Caco-2 (cell line): ENCODE measurements around the gene PTS. TPM values are rescaled to one million over a fixed set of nuclear protein-coding genes. Genes with fewer than 3 reads are reported as not detected.

Source experiments
- Bru-seq: library from RNA; stranded (reverse); fragments of 400-500 nt; gene quantifications from one replicate; lab custom pipeline; 2021; lab: Mats Ljungman, UMichigan
- BruChase-seq, 2 experiments: library from RNA; stranded (reverse); fragments of 400-500 nt; gene quantifications; one replicate each; lab custom pipeline; 2021; lab: Mats Ljungman, UMichigan
- BruUV-seq: library from RNA; stranded (reverse); fragments of 400-500 nt; replicated peaks from 2 replicates; lab custom pipeline; 2021; lab: Mats Ljungman, UMichigan
- CTCF ChIA-PET: fragments of 300-600 bp; sonication (Branson Sonifier 250); formaldehyde crosslinking; loops from one replicate; lab custom pipeline; 2022; ENCODE audit warnings: antibody characterized with exemption; lab: Charles Lee
- POLR2A ChIA-PET: fragments of 300-600 bp; sonication (Branson Sonifier 250); formaldehyde crosslinking; loops from one replicate; lab custom pipeline; 2022; ENCODE audit warnings: antibody characterized with exemption; lab: Charles Lee
- DNase-seq, 2 experiments: peaks; one replicate each; pipeline versions ENCODE4 v3.0.0 to v3.0.0-alpha.2; 2020 to 2022
- H3K27me3 ChIP-seq: replicated peaks from 2 replicates; pipeline ENCODE4 v1.6.0; 2011; ENCODE audit warnings: low read length; ENCODE audit not compliant: control insufficient read depth, insufficient read depth
- H3K36me3 ChIP-seq: 2 replicates; pipeline ENCODE4 v1.5.1; 2011; ENCODE audit warnings: low read length; ENCODE audit not compliant: control insufficient read depth, insufficient read depth
- H3K4me1 ChIP-seq: fragments of 250-450 bp; sonication (Bioruptor Pico); 2 replicates; pipeline ENCODE4 v1.5.1; 2020; ENCODE audit warnings: mild to moderate bottlenecking
- H3K4me3 ChIP-seq: 2 replicates; pipeline ENCODE4 v1.5.1; 2011; ENCODE audit warnings: low read depth, mild to moderate bottlenecking, control low read depth, low read length
- H3K9me3 ChIP-seq: fragments of 250-450 bp; sonication (Bioruptor Pico); 2 replicates; pipeline ENCODE4 v1.5.1; 2020; ENCODE audit warnings: mild to moderate bottlenecking, moderate library complexity
- H3K27ac Mint-ChIP-seq: one replicate; pipeline ENCODE4 v1.8.0; 2022; ENCODE audit warnings: mixed read lengths; ENCODE audit not compliant: unreplicated experiment
- H3K27me3 Mint-ChIP-seq: one replicate; pipeline ENCODE4 v1.8.0; 2022; ENCODE audit warnings: mixed read lengths; ENCODE audit not compliant: insufficient read depth, unreplicated experiment
- H3K36me3 Mint-ChIP-seq: one replicate; pipeline ENCODE4 v1.8.0; 2022; ENCODE audit warnings: mild to moderate bottlenecking, mixed read lengths; ENCODE audit not compliant: insufficient read depth, unreplicated experiment
- H3K4me1 Mint-ChIP-seq: one replicate; pipeline ENCODE4 v1.8.0; 2022; ENCODE audit warnings: low read depth, mixed read lengths; ENCODE audit not compliant: unreplicated experiment
- H3K4me3 Mint-ChIP-seq: one replicate; pipeline ENCODE4 v1.8.0; 2022; ENCODE audit warnings: mild to moderate bottlenecking, moderate library complexity, mixed read lengths; ENCODE audit not compliant: unreplicated experiment
- H3K9me3 Mint-ChIP-seq: one replicate; pipeline ENCODE4 v1.8.0; 2022; ENCODE audit warnings: mixed read lengths; ENCODE audit not compliant: unreplicated experiment
- intact Hi-C: fragments of 100-400 bp; cut with micrococcal nuclease; formaldehyde crosslinking; loops from one replicate; pipeline ENCODE4 v1.10.0; 2022; ENCODE audit not compliant: unreplicated experiment
- long read RNA-seq: library from polyadenylated mRNA; stranded (forward); transcript quantifications from one replicate; pipeline ENCODE4 v2.0.0, GENCODE V29; 2022
- total RNA-seq: library from RNA; stranded (reverse); gene quantifications from 2 replicates; pipeline ENCODE4 v1.2.3, GENCODE V29; 2022
- TF ChIP-seq, protein P1 (sequence below), 2 experiments: fragments of 200-600 bp in 1 of 2; IDR thresholded peaks; 1 replicate in 1 of 2; 2 replicates in 1 of 2; pipeline versions ENCODE4 v1.5.1 to v1.8.0; 2011 to 2022; ENCODE audit warnings: antibody characterized with exemption in 1 of 2, control low read depth in 1 of 2, inconsistent platforms in 1 of 2, low read depth in 1 of 2, low read length in 1 of 2, mild to moderate bottlenecking in 1 of 2, moderate library complexity in 1 of 2; ENCODE audit not compliant: insufficient read depth in 1 of 2, severe bottlenecking in 1 of 2, unreplicated experiment in 1 of 2

Gene PTS
- 78.0 and 79.5 TPM in 2 replicates for total RNA-seq
- percentile 96 among the genes with signal in this experiment for Bru-seq, nascent RNA
- BruChase-seq, experiment 1, labeled RNA remaining after a 2-hour chase: percentile 94 among the genes with signal in this experiment
- BruChase-seq, experiment 2, labeled RNA remaining after a 6-hour chase: percentile 93 among the genes with signal in this experiment
- long read RNA-seq, transcript PTS-201 (6 exons, 935 nt): major isoform, 68 of 91 reads
- long read RNA-seq, transcript PTS-207 (5 exons, 846 nt): minor isoform, 5 of 91 reads
- long read RNA-seq, partial matches to known transcripts: 7 of 91 reads
- long read RNA-seq, other reads (novel, unspliced or antisense): 8 of 91 reads

DNA sequence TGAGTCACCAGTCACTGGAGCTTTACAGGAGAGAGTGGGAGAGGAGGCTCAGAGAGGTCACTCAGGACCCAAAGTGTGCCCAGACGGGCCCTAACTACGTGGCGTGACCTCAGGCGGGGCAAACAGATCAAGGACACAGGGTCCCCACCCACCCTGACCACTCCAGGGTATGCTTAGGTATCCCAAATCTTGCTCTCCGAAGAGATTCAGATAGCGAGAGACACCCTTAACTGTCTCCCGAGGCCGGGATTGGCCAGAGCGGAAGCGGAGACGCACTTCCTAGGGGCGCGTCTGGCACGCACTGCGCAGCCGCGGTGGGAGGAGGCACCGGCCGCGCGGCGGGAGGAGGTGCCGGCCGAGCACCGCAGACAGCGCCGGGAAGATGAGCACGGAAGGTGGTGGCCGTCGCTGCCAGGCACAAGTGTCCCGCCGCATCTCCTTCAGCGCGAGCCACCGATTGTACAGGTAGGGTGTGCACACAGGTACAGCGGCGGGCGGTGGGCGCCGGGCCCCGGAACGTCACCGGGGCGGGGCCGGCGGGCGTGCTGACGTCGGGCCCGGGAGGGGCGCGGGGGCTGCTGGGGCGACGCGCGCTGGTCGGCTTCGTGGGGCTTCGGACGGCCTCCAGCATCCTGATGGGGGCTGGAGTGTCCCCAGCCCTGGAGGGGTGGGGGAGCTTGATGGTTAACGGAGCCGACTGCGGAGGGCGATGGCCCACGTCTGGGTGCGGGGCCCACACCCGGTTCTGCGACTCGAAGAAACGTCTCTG, at the start of gene PTS:
PTS (plus strand) TSS at position 367 of the 769 bp plus-strand sequence; CDS start at position 383, 16 bp downstream.
- H3K36me3 ChIP-seq: peaks cover 3% of the 10 kb centered on the region; the same call in 1 of the 2 replicates
- CTCF ChIA-PET: interaction anchor here (0.6 to 2.1 kb wide), 2 partner anchors 54 to 1665 kb away, joined by 4 to 15 read pairs; no protein-coding TSS in a partner anchor
- intact Hi-C loops: loop anchor here (1.0 kb wide), 3 partner anchors 15 to 54 kb away; no protein-coding TSS in a partner anchor
- H3K4me1 Mint-ChIP-seq: peaks cover 21% of the 10 kb centered on the region
- peaks cover 28% of the 10 kb centered on the region for H3K4me1 ChIP-seq
- peaks cover 53% of the 10 kb centered on the region for H3K36me3 Mint-ChIP-seq
- no peaks in the 10 kb centered on the region for H3K9me3 ChIP-seq
- H3K9me3 Mint-ChIP-seq: no peaks in the 10 kb centered on the region
- POLR2A ChIA-PET: interaction anchor here (0.6 to 1.0 kb wide), 2 partner anchors 45 to 53 kb away, joined by 4 to 6 read pairs; no protein-coding TSS in a partner anchor
- peak within 1 kb of the TSS; percentile 98 for H3K4me3 Mint-ChIP-seq
- TF ChIP-seq, protein P1, sequence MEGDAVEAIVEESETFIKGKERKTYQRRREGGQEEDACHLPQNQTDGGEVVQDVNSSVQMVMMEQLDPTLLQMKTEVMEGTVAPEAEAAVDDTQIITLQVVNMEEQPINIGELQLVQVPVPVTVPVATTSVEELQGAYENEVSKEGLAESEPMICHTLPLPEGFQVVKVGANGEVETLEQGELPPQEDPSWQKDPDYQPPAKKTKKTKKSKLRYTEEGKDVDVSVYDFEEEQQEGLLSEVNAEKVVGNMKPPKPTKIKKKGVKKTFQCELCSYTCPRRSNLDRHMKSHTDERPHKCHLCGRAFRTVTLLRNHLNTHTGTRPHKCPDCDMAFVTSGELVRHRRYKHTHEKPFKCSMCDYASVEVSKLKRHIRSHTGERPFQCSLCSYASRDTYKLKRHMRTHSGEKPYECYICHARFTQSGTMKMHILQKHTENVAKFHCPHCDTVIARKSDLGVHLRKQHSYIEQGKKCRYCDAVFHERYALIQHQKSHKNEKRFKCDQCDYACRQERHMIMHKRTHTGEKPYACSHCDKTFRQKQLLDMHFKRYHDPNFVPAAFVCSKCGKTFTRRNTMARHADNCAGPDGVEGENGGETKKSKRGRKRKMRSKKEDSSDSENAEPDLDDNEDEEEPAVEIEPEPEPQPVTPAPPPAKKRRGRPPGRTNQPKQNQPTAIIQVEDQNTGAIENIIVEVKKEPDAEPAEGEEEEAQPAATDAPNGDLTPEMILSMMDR (IDR thresholded peaks at IDR 0.05; ENCODE audit: insufficient read depth in 1 of 2, low read depth in 1 of 2, low read length in 1 of 2, severe bottlenecking in 1 of 2, unreplicated experiment in 1 of 2): no peak
- H3K4me3 ChIP-seq: peak within 1 kb of the TSS; percentile 63
- no peaks in the 10 kb centered on the region for H3K27me3 ChIP-seq
- DNase-seq: peak; percentile 91 to 94
- peak within 1 kb of the TSS; percentile 98 for H3K27ac Mint-ChIP-seq
- BruUV-seq: no TSS peak
- H3K27me3 Mint-ChIP-seq: no peaks in the 10 kb centered on the region

DNA sequence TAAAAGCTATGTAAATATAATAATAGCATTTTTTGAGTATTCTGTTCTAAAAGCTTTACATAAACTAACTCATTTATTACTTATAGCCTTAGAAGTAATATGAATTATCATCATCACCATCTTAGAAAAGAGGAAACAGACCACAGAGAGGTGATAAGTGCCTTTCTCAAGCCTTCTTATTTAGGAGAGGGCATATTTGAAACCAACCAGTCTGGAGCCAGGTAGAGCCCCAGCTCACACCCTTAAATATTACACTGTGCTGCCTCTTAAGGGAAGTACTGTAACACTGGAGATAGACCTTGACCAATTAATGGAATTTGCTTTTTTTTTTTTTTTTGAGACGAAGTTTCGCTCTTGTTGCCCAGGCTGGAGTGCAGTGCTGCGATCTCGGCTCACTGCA, 48.6 kb upstream of the PTS start:
- H3K9me3 Mint-ChIP-seq: no peaks in the 10 kb centered on the region
- H3K27ac Mint-ChIP-seq: no peak overlapping the region
- CTCF ChIA-PET: no interaction called here
- no peak overlapping the region for H3K4me3 Mint-ChIP-seq
- TF ChIP-seq, protein P1 (IDR thresholded peaks at IDR 0.05; ENCODE audit: insufficient read depth in 1 of 2, low read depth in 1 of 2, low read length in 1 of 2, severe bottlenecking in 1 of 2, unreplicated experiment in 1 of 2): no peak
- Histone ChIP-seq H3K27me3 (no peaks in the 10 kb centered on the region), H3K4me3 (no peak overlapping the region), H3K36me3 (no peaks in the 10 kb centered on the region), H3K4me1 (peaks cover 14% of the 10 kb centered on the region), H3K9me3 (no peaks in the 10 kb centered on the region)
- no peak for DNase-seq
- POLR2A ChIA-PET: interaction anchor here (0.7 kb wide), 1 partner anchor 12 kb away, joined by 3 read pairs; no protein-coding TSS in a partner anchor
- BruUV-seq: no TSS peak
- peaks cover 6% of the 10 kb centered on the region for H3K36me3 Mint-ChIP-seq
- intact Hi-C loops: no loop called here
- peaks cover 14% of the 10 kb centered on the region for H3K27me3 Mint-ChIP-seq
- peaks cover 21% of the 10 kb centered on the region for H3K4me1 Mint-ChIP-seq

DNA sequence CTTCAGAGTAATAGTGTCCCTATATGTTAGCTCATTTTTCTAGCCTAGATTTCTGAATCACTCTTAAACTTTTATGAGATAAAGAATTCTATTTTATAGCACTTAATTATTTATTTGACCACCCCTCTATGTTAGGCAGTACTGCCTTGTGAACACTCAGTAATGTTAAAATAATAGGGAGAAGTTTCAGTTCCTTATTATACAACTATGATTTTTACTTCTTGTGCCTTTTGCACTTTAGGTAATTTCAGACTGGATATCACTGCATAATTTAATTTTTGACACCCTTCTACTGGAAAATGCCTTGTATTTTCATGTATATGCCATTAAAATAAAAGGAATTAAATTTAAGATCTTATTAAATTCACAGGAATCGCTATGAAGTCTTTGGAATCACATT, 47.8 kb upstream of the PTS start:
- POLR2A ChIA-PET: no interaction called here
- Mint-ChIP-seq H3K9me3 (no peaks in the 10 kb centered on the region), H3K27ac (no peak overlapping the region)

More for the DNA sequence above, 47.8 kb upstream of the PTS start:
- DNase-seq: no peak
- no peak overlapping the region for H3K4me3 Mint-ChIP-seq
- no peak overlapping the region for H3K4me3 ChIP-seq
- TF ChIP-seq, protein P1 (IDR thresholded peaks at IDR 0.05; ENCODE audit: insufficient read depth in 1 of 2, low read depth in 1 of 2, low read length in 1 of 2, severe bottlenecking in 1 of 2, unreplicated experiment in 1 of 2): no peak
- H3K4me1 Mint-ChIP-seq: peaks cover 21% of the 10 kb centered on the region
- H3K36me3 ChIP-seq: no peaks in the 10 kb centered on the region
- H3K27me3 ChIP-seq: no peaks in the 10 kb centered on the region
- CTCF ChIA-PET: no interaction called here
- H3K27me3 Mint-ChIP-seq: peaks cover 14% of the 10 kb centered on the region
- peaks cover 14% of the 10 kb centered on the region for H3K4me1 ChIP-seq
- H3K9me3 ChIP-seq: no peaks in the 10 kb centered on the region
- BruUV-seq: no TSS peak
- peaks cover 6% of the 10 kb centered on the region for H3K36me3 Mint-ChIP-seq
- intact Hi-C loops: no loop called here
